GM08714 (cell line): ENCODE results near the gene CD36.

Experiments
- H3K4me3 ChIP-seq: fragments of 200-500 bp; sonication (Bioruptor generic); 2 replicates; pipeline ENCODE4 v1.5.1; 2014; ENCODE audit warnings: mild to moderate bottlenecking, low read length, inconsistent platforms
- ZNF274 ChIP-seq: IDR thresholded peaks from 2 replicates; pipeline ENCODE4 v1.6.1; 2012; ENCODE audit warnings: mild to moderate bottlenecking, low read depth, low read length

Gene CD36

GRCh38 chr7:80681272-80681885 lies 42.9 kb downstream of the CD36 start:
- no peak overlapping the region for H3K4me3 ChIP-seq
- no peak for TF ChIP-seq ZNF274

- TF ChIP-seq ZNF274: no peak
- H3K4me3 ChIP-seq: no peak overlapping the region
Measured at GRCh38 chr7:80682744-80683143, 44.3 kb downstream of the CD36 start.

- no peak overlapping the region for H3K4me3 ChIP-seq
- no peak for TF ChIP-seq ZNF274
Measured at GRCh38 chr7:80686576-80686975, 48.1 kb downstream of the CD36 start.

- no peak for TF ChIP-seq ZNF274
- no peak overlapping the region for H3K4me3 ChIP-seq
Measured at GRCh38 chr7:80699045-80699638, 60.7 kb downstream of the CD36 start.

GRCh38 chr7:80699721-80700256 lies 61.3 kb downstream of the CD36 start:
- no peak overlapping the region for H3K4me3 ChIP-seq
- no peak for TF ChIP-seq ZNF274

GRCh38 chr7:80703272-80703671 lies 64.8 kb downstream of the CD36 start:
- no peak for TF ChIP-seq ZNF274
- no peak overlapping the region for H3K4me3 ChIP-seq

- TF ChIP-seq ZNF274: no peak
- no peak overlapping the region for H3K4me3 ChIP-seq
Measured at GRCh38 chr7:80705130-80705781, 66.8 kb downstream of the CD36 start.

GRCh38 chr7:80707318-80707717 lies 68.9 kb downstream of the CD36 start:
- no peak for TF ChIP-seq ZNF274
- H3K4me3 ChIP-seq: no peak overlapping the region

- TF ChIP-seq ZNF274: no peak
- H3K4me3 ChIP-seq: no peak overlapping the region
Measured at GRCh38 chr7:80708123-80708522, 69.7 kb downstream of the CD36 start.

GRCh38 chr7:80711531-80711930 lies 73.1 kb downstream of the CD36 start:
- TF ChIP-seq ZNF274: no peak
- H3K4me3 ChIP-seq: no peak overlapping the region

- H3K4me3 ChIP-seq: no peak overlapping the region
- no peak for TF ChIP-seq ZNF274
Measured at GRCh38 chr7:80719261-80719660, 80.8 kb downstream of the CD36 start.

GRCh38 chr7:80720146-80720545 lies 81.7 kb downstream of the CD36 start:
- no peak for TF ChIP-seq ZNF274
- no peak overlapping the region for H3K4me3 ChIP-seq

- TF ChIP-seq ZNF274: no peak
- no peak overlapping the region for H3K4me3 ChIP-seq
Measured at GRCh38 chr7:80721883-80722615, 83.6 kb downstream of the CD36 start.

GRCh38 chr7:80722616-80723195 lies 84.3 kb downstream of the CD36 start:
- no peak for TF ChIP-seq ZNF274
- no peak overlapping the region for H3K4me3 ChIP-seq

- TF ChIP-seq ZNF274: no peak
- H3K4me3 ChIP-seq: no peak overlapping the region
Measured at GRCh38 chr7:80724249-80724871, 85.9 kb downstream of the CD36 start.
